HFFc6 (cell line): Measurements from ENCODE around the gene ADGRG1. TPM values are rescaled to one million over a fixed set of nuclear protein-coding genes. Genes with fewer than 3 reads are reported as not detected.

Experiments used
- DNase-seq: peaks from one replicate; pipeline ENCODE4 v3.0.0-alpha.2; 2018
- H3K27ac Mint-ChIP-seq: 2 replicates; pipeline ENCODE4 v1.8.0; 2020; ENCODE audit warnings: mild to moderate bottlenecking, mixed read lengths
- H3K27me3 Mint-ChIP-seq: 2 replicates; pipeline ENCODE4 v1.8.0; 2021; ENCODE audit warnings: mild to moderate bottlenecking, moderate library complexity, mixed read lengths; ENCODE audit not compliant: insufficient read depth
- H3K36me3 Mint-ChIP-seq: 2 replicates; pipeline ENCODE4 v1.8.0; 2021; ENCODE audit warnings: low read depth, mixed read lengths
- H3K4me1 Mint-ChIP-seq: 2 replicates; pipeline ENCODE4 v1.8.0; 2020; ENCODE audit warnings: low read depth, mixed read lengths
- H3K4me3 Mint-ChIP-seq: 2 replicates; pipeline ENCODE4 v1.8.0; 2020; ENCODE audit warnings: mild to moderate bottlenecking, moderate library complexity, mixed read lengths
- H3K9me3 Mint-ChIP-seq: 2 replicates; pipeline ENCODE4 v1.8.0; 2020; ENCODE audit warnings: mild to moderate bottlenecking, mixed read lengths
- total RNA-seq, 6 experiments: library from RNA; stranded (reverse); fragmentation: NEBNext Ultra II Directional; extraction: Animal tissue kit (Norgen Biotek cat#: 25700); gene quantifications; 2 replicates in 1 of 6; 3 replicates in 5 of 6; pipeline ENCODE4 v1.2.3, GENCODE V29; 2021
- TF ChIP-seq, protein P1 (sequence below): fragments of 200-600 bp; sonication (generic); IDR thresholded peaks from 2 replicates; pipeline ENCODE4 v1.5.0; 2021; ENCODE audit warnings: antibody characterized with exemption, mild to moderate bottlenecking

ADGRG1 gene
- total RNA-seq, 6 experiments from 2014 or later, result 0.18 to 1.4 (median 0.50) TPM

DNA sequence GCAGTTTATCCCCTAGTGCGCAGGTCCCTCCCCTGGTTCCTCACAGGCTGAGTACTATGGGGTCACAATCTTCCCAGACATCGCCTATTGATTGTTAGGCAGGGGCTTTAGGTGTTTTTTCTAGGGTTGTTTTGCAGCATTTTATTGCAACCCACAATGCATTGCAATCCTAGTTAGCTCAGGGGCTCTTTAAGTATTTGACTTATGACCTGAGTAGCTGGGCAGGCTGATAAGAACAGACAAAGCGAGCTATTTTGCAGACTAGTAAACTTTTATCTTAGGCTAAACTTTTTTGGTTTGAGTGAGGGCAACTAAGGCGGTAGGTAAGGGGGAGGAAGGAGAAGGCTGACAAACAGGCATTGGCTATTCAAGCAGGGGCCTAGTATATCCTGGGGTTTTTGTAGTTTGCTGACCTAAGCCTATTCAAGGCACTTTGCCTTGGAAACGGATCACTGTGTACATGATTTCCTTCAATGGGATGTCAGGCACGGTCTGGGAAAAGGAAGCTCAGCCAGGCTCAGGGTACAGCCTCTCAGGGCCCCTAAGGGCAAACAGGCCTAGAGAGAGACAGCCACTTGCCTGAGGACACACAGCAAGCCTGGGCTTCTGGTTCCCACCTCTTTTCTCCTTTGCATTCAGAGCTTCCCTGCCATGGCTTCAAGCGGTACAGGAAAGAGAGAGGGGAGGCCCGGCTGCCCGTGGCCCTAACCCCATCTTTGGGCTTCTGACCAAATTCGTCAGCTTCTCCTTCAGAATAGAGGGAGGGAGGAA, 72.5 kb downstream of the ADGRG1 start:
- TF ChIP-seq, protein P1, sequence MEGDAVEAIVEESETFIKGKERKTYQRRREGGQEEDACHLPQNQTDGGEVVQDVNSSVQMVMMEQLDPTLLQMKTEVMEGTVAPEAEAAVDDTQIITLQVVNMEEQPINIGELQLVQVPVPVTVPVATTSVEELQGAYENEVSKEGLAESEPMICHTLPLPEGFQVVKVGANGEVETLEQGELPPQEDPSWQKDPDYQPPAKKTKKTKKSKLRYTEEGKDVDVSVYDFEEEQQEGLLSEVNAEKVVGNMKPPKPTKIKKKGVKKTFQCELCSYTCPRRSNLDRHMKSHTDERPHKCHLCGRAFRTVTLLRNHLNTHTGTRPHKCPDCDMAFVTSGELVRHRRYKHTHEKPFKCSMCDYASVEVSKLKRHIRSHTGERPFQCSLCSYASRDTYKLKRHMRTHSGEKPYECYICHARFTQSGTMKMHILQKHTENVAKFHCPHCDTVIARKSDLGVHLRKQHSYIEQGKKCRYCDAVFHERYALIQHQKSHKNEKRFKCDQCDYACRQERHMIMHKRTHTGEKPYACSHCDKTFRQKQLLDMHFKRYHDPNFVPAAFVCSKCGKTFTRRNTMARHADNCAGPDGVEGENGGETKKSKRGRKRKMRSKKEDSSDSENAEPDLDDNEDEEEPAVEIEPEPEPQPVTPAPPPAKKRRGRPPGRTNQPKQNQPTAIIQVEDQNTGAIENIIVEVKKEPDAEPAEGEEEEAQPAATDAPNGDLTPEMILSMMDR, result no peak
- no peak overlapping the region for H3K27ac Mint-ChIP-seq
- H3K4me3 Mint-ChIP-seq, result no peak overlapping the region
- H3K9me3 Mint-ChIP-seq, result no peaks in the 10 kb centered on the region
- DNase-seq, result no peak
- no peaks in the 10 kb centered on the region for H3K4me1 Mint-ChIP-seq
- no peaks in the 10 kb centered on the region for H3K36me3 Mint-ChIP-seq
- H3K27me3 Mint-ChIP-seq, result peaks cover 26% of the 10 kb centered on the region

DNA sequence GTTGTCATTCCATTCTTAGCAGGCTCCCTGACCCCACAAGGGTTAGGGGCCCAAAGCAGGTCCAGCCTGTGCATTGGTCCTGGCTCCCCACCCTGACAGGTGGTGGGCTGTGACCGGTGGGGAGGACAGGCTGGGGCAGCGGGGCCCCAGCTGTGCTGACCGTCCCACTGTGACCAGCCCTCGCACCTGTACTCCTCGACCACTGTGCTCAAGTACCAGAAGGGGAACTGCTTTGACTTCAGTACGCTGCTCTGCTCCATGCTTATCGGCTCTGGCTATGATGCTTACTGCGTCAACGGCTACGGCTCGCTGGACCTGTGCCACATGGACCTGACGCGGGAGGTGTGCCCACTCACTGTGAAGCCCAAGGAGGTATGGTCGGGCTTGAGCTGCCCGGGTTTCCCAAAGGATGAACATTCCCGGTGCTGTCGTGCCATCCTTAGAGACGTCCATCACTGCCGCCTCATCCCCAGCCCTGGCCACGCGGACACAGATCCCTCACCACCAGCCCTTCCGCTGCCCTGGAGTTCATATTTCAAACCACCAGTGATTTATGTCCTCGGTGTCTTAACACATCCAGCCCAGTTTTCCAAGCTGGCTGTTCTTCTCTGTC, 73.4 kb downstream of the ADGRG1 start:
- H3K36me3 Mint-ChIP-seq, result no peaks in the 10 kb centered on the region
- no peaks in the 10 kb centered on the region for H3K9me3 Mint-ChIP-seq
- no peaks in the 10 kb centered on the region for H3K4me1 Mint-ChIP-seq
- TF ChIP-seq, protein P1, result no peak
- H3K27me3 Mint-ChIP-seq, result peaks cover 22% of the 10 kb centered on the region
- DNase-seq, result no peak
- H3K4me3 Mint-ChIP-seq, result no peak overlapping the region
- H3K27ac Mint-ChIP-seq, result no peak overlapping the region

DNA sequence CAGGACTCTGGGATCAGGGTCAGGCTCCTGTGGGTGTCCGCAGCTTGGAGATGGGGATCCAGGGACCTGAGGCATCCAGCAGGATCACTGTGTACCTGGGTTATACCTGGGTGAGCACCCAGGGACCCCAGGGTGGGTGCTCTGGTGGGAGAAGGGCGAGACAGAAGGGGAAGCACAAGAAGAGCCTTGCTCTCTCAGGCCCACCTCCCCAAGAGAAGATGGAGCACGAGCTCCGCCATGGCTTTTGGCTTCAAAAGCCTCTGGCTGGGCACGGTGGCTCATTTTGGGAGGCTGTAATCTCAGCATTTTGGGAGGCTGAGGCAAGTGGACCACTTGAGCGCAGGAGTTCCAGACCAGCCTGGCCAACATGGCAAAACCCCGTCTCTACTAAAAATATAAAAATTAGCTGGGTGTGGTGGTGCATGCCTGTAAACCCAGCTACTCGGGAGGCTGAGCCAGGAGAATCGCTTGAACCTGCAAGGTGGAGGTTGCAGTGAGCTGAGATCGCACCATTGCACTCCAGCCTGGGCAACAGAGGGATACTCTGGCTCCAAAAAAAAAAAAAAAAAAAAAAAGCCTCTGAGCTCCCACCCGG, 75.1 kb downstream of the ADGRG1 start:
- TF ChIP-seq, protein P1, result no peak
- Mint-ChIP-seq H3K36me3 (no peaks in the 10 kb centered on the region), H3K27ac (no peak overlapping the region), H3K4me1 (no peaks in the 10 kb centered on the region), H3K27me3 (peaks cover 22% of the 10 kb centered on the region), H3K9me3 (no peaks in the 10 kb centered on the region), H3K4me3 (no peak overlapping the region)
- DNase-seq, result no peak

DNA sequence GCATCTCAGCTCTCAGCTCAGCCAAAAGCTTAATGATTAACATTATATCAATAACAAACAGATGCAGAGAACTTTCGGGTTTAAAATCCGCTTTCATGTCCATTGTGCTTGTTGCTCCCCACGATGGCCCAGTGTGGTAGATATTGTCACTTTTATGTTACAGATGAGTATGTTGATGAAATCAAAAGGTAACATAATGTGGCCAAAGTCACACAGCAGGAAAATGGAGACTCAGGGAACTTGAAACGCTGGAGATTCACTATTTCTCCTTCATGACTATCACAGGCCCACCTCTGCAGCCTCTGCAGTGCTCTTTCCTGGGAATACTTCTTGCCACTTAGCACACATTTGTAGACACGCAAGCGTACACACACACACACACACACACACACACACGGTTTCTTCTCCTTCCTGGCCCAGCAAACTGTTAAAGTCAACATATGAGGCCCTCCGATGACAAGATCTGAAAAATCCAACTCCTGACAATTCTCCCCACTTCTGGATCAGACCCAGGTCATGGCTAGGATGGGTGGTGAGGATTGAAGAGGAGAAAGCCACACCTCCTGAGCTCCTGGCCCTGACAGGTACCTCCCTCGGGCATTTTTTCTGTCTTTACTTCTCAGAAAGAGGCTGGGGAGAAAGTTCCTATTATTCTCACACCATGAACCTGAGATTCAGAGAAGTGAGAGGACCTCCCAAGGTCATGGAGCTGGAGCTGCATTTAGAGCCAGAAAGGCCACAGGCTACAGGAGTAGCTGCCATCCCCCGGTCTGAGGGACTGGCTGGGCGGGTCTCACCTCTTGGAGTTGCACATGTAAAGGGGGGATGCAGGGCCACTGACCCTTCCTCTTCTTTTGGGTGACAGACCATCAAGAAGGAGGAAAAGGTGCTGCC, 75.8 kb downstream of the ADGRG1 start:
- TF ChIP-seq, protein P1, result no peak
- no peaks in the 10 kb centered on the region for H3K9me3 Mint-ChIP-seq
- no peaks in the 10 kb centered on the region for H3K36me3 Mint-ChIP-seq
- no peak overlapping the region for H3K27ac Mint-ChIP-seq
- H3K27me3 Mint-ChIP-seq, result peaks cover 17% of the 10 kb centered on the region
- no peak for DNase-seq
- no peak overlapping the region for H3K4me3 Mint-ChIP-seq
- H3K4me1 Mint-ChIP-seq, result no peaks in the 10 kb centered on the region
